K562 (cell line): ENCODE measurements around the gene PPM1L. TPM values are rescaled to one million over a fixed set of nuclear protein-coding genes. Genes with fewer than 3 reads are reported as not detected.

ENCODE experiments used
- ATAC-seq: fragments of 200-7000 bp; cut with Tn5 transposase; 3 replicates; pipeline ENCODE4 v1.9.1; 2020; ENCODE audit warnings: moderate library complexity
- BruUV-seq: library from RNA; stranded (reverse); fragments of 400-500 nt; replicated peaks from 2 replicates; lab custom pipeline; 2021; lab: Mats Ljungman, UMichigan
- CTCF ChIA-PET: fragments of 300-600 bp; formaldehyde crosslinking; extraction: SDS; loops from one replicate; lab custom pipeline; 2021; ENCODE audit warnings: low intra/inter-chr PET ratio; lab: Yijun Ruan, JAX
- POLR2A ChIA-PET: fragments of 300-600, 350-650 bp; sonication (Branson Sonifier 250); formaldehyde crosslinking; extraction: SDS; loops from one replicate; lab custom pipeline; 2021; ENCODE audit warnings: antibody characterized with exemption, inconsistent platforms; lab: Yijun Ruan, JAX
- DNase-seq, 4 experiments: peaks; one replicate each; pipeline versions ENCODE4 v3.0.0 to v3.0.0-alpha.2; 2011 to 2018; ENCODE audit warnings: low spot score in 3 of 4, mixed read lengths in 3 of 4; ENCODE audit errors: extremely low read depth in 1 of 4
- FAIRE-seq: peaks from 2 replicates; lab custom pipeline; 2011; peaks lifted over from hg19 to GRCh38; lab: Jason Lieb, UNC
- H2AFZ ChIP-seq: 2 replicates; pipeline ENCODE4 v1.6.0; 2011; ENCODE audit warnings: low read depth, low read length, control low read depth, inconsistent platforms
- H3K27ac ChIP-seq: fragments of 200-600 bp; 3 replicates; pipeline ENCODE4 v1.8.0; 2011; ENCODE audit warnings: low read depth, mild to moderate bottlenecking, control low read depth, inconsistent platforms, low read length, moderate library complexity, mixed read lengths; ENCODE audit errors: extremely low read depth
- H3K27me3 ChIP-seq, 2 experiments: fragments of 300-600 bp in 1 of 2; 2 replicates in 1 of 2; 3 replicates in 1 of 2; pipeline versions ENCODE4 v1.6.0 to v1.8.0; 2011; ENCODE audit warnings: inconsistent platforms in 2 of 2, low read length in 2 of 2, mild to moderate bottlenecking in 1 of 2, mixed read lengths in 1 of 2, moderate library complexity in 1 of 2; ENCODE audit not compliant: control insufficient read depth in 2 of 2, insufficient read depth in 2 of 2
- H3K36me3 ChIP-seq: fragments of 300-600 bp; 3 replicates; pipeline ENCODE4 v1.8.0; 2011; ENCODE audit warnings: mild to moderate bottlenecking, low read length, inconsistent platforms; ENCODE audit not compliant: control insufficient read depth, insufficient read depth
- H3K4me1 ChIP-seq, 2 experiments: fragments of 200-600 bp in 1 of 2; replicated peaks in 1 of 2; 2 replicates in 1 of 2; 3 replicates in 1 of 2; pipeline versions ENCODE4 v1.5.1 to v1.8.0; 2011; ENCODE audit warnings: inconsistent platforms in 2 of 2, low read length in 2 of 2, mild to moderate bottlenecking in 1 of 2, mixed read lengths in 1 of 2, moderate library complexity in 1 of 2; ENCODE audit not compliant: control insufficient read depth in 2 of 2, insufficient read depth in 2 of 2
- H3K4me2 ChIP-seq: 2 replicates; pipeline ENCODE4 v1.6.1; 2011; ENCODE audit warnings: low read length, control low read depth, inconsistent platforms, mixed read lengths; ENCODE audit not compliant: insufficient read depth
- H3K4me3 ChIP-seq: fragments of 200-600 bp; sonication (generic), shearing (Covaris generic); 2 replicates; pipeline ENCODE4 v1.5.1; 2016; ENCODE audit warnings: control low read depth, inconsistent platforms
- H3K79me2 ChIP-seq: fragments of 200-600 bp; 3 replicates; pipeline ENCODE4 v1.8.0; 2011; ENCODE audit warnings: low read length, inconsistent platforms; ENCODE audit not compliant: control insufficient read depth, insufficient read depth
- H3K9ac ChIP-seq, 2 experiments: 2 replicates each; pipeline versions ENCODE4 v1.6.0 to v1.6.1; 2011; ENCODE audit warnings: low read depth in 2 of 2, low read length in 2 of 2, control low read depth in 1 of 2, inconsistent platforms in 1 of 2, mild to moderate bottlenecking in 1 of 2, mixed read lengths in 1 of 2; ENCODE audit not compliant: insufficient read depth in 1 of 2
- H3K9me1 ChIP-seq: one replicate; pipeline ENCODE4 v1.6.0; 2011; ENCODE audit warnings: inconsistent platforms, mild to moderate bottlenecking, low read length, moderate library complexity; ENCODE audit not compliant: control insufficient read depth, insufficient read depth
- H3K9me3 ChIP-seq: replicated peaks from 2 replicates; pipeline ENCODE4 v1.5.1; 2011; ENCODE audit warnings: low read depth, low read length, inconsistent platforms; ENCODE audit not compliant: control insufficient read depth, insufficient read depth
- H4K20me1 ChIP-seq: replicated peaks from 2 replicates; pipeline ENCODE4 v1.6.1; 2011; ENCODE audit warnings: low read length, inconsistent platforms, mixed read lengths; ENCODE audit not compliant: control insufficient read depth, insufficient read depth
- BRF1 ChIP-seq: IDR thresholded peaks from 3 replicates; pipeline ENCODE4 v1.6.1; 2011; ENCODE audit warnings: borderline replicate concordance, mild to moderate bottlenecking; ENCODE audit not compliant: insufficient read length; ENCODE audit errors: extremely low read depth
- MBD2 ChIP-seq: sonication (generic); IDR thresholded peaks from 2 replicates; pipeline ENCODE4 v1.6.1; 2016; ENCODE audit warnings: low read depth, borderline replicate concordance
- MLLT1 ChIP-seq, 2 experiments: fragments of 450-650 bp; IDR thresholded peaks; 2 replicates each; pipeline ENCODE4 v1.6.1; 2016
- NFXL1 ChIP-seq: fragments of 450-650 bp; formaldehyde crosslinking; IDR thresholded peaks from 2 replicates; pipeline ENCODE4 v1.4.0; 2021; ENCODE audit warnings: mild to moderate bottlenecking
- PTBP1 ChIP-seq: fragments of 200-400 bp; formaldehyde crosslinking; IDR thresholded peaks from 2 replicates; pipeline ENCODE4 v1.6.1; 2017; ENCODE audit warnings: low read depth, low read length
- PURB ChIP-seq: sonication (generic); formaldehyde crosslinking; IDR thresholded peaks from 2 replicates; pipeline ENCODE4 v1.9.0; 2021; ENCODE audit warnings: low read depth, mild to moderate bottlenecking, missing genetic modification reagents
- RAD21 ChIP-seq, 2 experiments: fragments of 250-450 bp in 1 of 2; fragments of 450-650 bp in 1 of 2; sonication (Bioruptor Pico) in 1 of 2; formaldehyde crosslinking in 1 of 2; IDR thresholded peaks in 1 of 2; conservative IDR thresholded peaks in 1 of 2; 2 replicates each; pipeline versions ENCODE4 v1.4.0 to v1.8.0; 2020 to 2022; ENCODE audit warnings: mild to moderate bottlenecking in 2 of 2, moderate library complexity in 1 of 2
- RFX7 ChIP-seq: fragments of 250-450 bp; sonication (Bioruptor Pico); IDR thresholded peaks from 2 replicates; pipeline ENCODE4 v1.5.1; 2021; ENCODE audit warnings: mild to moderate bottlenecking
- SNIP1 ChIP-seq: fragments of 450-650 bp; IDR thresholded peaks from 2 replicates; pipeline ENCODE4 v1.7.1; 2017; ENCODE audit warnings: low read depth, mild to moderate bottlenecking
- ZNF324 ChIP-seq: fragments of 250-450 bp; sonication (Bioruptor Pico); IDR thresholded peaks from 2 replicates; pipeline ENCODE4 v1.4.0; 2020; ENCODE audit warnings: mild to moderate bottlenecking
- WGBS: fragments of 100-300 bp; shearing (Covaris generic); methylation state at CpG from one replicate; pipeline ENCODE4 v1.1.6; 2016; ENCODE audit warnings: low coverage, mixed read lengths; ENCODE audit not compliant: insufficient coverage; ENCODE audit errors: missing lambda C conversion rate; 5-methylcytosine and 5-hydroxymethylcytosine counted together
- in situ Hi-C: fragments of 300-500 bp; cut with MboI; formaldehyde crosslinking; loops from 4 replicates; pipeline ENCODE4 v1.15.0; 2018; ENCODE audit warnings: inconsistent platforms, mixed read lengths
- intact Hi-C: fragments of 100-400 bp; cut with micrococcal nuclease; formaldehyde crosslinking; loops from 2 replicates; pipeline ENCODE4 v1.14.2; 2022
- polyA plus RNA-seq, 8 experiments: library from polyadenylated mRNA; depleted of rRNA in 4 of 8; stranded (reverse) in 5 of 8; unstranded in 3 of 8; fragments of >200 nt; fragmentation: Nextera tagmentation in 2 of 8; fragmentation: Illumina TruSeq in 1 of 8; extraction: Ambion mirVana in 2 of 8; extraction: Trizol in 1 of 8; gene quantifications; 2 replicates each; pipeline versions ENCODE4 v1.2.1 to v1.2.3, GENCODE V29; 2011 to 2014; ENCODE audit warnings: inconsistent platforms in 1 of 8, missing spikeins in 1 of 8
- total RNA-seq, 7 experiments: library from RNA; depleted of rRNA in 6 of 7; stranded (reverse); fragments of >200 nt in 6 of 7; fragmentation: Illumina TruSeq in 2 of 7; extraction: Trizol in 2 of 7; gene quantifications; 2 replicates each; pipeline versions ENCODE4 v1.2.1 to v1.2.3, GENCODE V29; 2011 to 2021; ENCODE audit warnings: low replicate concordance in 1 of 7

Gene PPM1L
- total and polyA plus RNA-seq, 9 of the 15 experiments (the other 6 are each of a cell fraction or from before 2014, with no cell fraction given): 0.01 to 0.41 (median 0.14) TPM

DNA sequence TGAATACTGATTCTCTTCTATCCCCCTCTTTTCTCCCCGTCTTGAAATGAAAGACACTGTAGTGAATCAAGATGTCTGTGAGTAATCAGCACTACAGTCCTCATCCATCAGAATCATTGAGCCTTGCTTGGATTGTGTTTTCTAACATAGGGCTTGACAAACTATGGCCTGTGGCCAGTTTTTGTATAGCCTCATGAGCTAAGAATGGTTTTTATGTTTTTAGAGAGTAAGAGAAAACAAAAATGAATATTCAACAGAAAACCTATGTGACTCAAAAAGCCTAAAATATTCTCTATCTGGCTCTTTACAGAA is 55.2 kb downstream of the PPM1L start:
- H3K4me1 ChIP-seq: no peaks in the 10 kb centered on the region
- H3K4me3 ChIP-seq: no peak overlapping the region
- H3K27me3 ChIP-seq: no peaks in the 10 kb centered on the region
- H3K9me3 ChIP-seq: no peaks in the 10 kb centered on the region
- no peaks in the 10 kb centered on the region for H4K20me1 ChIP-seq
- no TSS peak for BruUV-seq
- WGBS: 0% methylated on average over 1 of the region's 1 CpG
- POLR2A ChIA-PET: no interaction called here
- TF ChIP-seq ZNF324 (CRISPR knock-in tag): no peak
- no peak for TF ChIP-seq MLLT1 (IDR thresholded peaks at IDR 0.05)
- no peak for TF ChIP-seq RAD21 (CRISPR knock-in tag; conservative IDR thresholded peaks at IDR 0.05 in 1 of 2, IDR thresholded peaks at IDR 0.05 in 1 of 2)
- TF ChIP-seq SNIP1: no peak
- no peak overlapping the region for H3K4me2 ChIP-seq
- ATAC-seq (no peak), FAIRE-seq (no peak), DNase-seq (no peak)
- no peaks in the 10 kb centered on the region for H3K9me1 ChIP-seq
- H3K9ac ChIP-seq: no peak overlapping the region
- no peaks in the 10 kb centered on the region for H3K36me3 ChIP-seq
- CTCF ChIA-PET: interaction anchor here (0.6 kb wide), 1 partner anchor 406 kb away, joined by 3 read pairs; no protein-coding TSS in a partner anchor
- intact Hi-C loops (no loop called here), in situ Hi-C loops (no loop called here)
- H3K79me2 ChIP-seq: no peaks in the 10 kb centered on the region
- H3K27ac ChIP-seq: no peak overlapping the region
- no peak overlapping the region for H2AFZ ChIP-seq

DNA sequence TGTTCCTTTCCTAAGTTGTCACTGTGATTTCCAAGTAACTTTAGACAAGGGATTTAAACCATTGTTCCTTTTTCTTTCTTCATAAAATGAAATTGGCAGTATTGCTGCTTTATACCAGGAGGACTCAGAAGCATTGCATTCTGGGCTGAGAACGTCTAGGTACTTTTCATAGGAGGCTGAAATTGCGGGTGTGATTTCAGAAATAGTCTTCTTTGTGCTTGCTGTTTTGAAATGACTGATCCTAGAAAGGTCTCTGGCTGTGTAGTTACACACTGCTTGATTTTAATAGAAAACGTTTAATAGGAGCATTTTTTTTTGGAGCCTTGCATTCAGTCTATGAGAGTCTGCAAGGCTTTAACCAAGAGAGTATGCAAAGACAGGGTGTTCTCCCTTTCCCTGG is 56.3 kb downstream of the PPM1L start:
- no peaks in the 10 kb centered on the region for H3K79me2 ChIP-seq
- ATAC-seq: no peak
- no peaks in the 10 kb centered on the region for H3K27me3 ChIP-seq
- no peak overlapping the region for H3K9ac ChIP-seq
- H3K9me3 ChIP-seq: no peaks in the 10 kb centered on the region
- H3K36me3 ChIP-seq: no peaks in the 10 kb centered on the region
- ChIA-PET POLR2A (no interaction called here), CTCF (no interaction called here)
- no peak overlapping the region for H3K4me3 ChIP-seq
- no peak overlapping the region for H2AFZ ChIP-seq
- no peaks in the 10 kb centered on the region for H3K9me1 ChIP-seq
- no TSS peak for BruUV-seq
- intact Hi-C loops: no loop called here
- no peak for DNase-seq
- no peak overlapping the region for H3K27ac ChIP-seq
- no peaks in the 10 kb centered on the region for H4K20me1 ChIP-seq
- no peak for TF ChIP-seq BRF1
- TF ChIP-seq MBD2: no peak
- no peak for TF ChIP-seq PURB (CRISPR knock-in tag)
- TF ChIP-seq PTBP1: no peak
- TF ChIP-seq NFXL1 (CRISPR knock-in tag): no peak
- no peak for TF ChIP-seq RFX7 (CRISPR knock-in tag)
- in situ Hi-C loops: no loop called here
- H3K4me1 ChIP-seq: no peaks in the 10 kb centered on the region
- WGBS: 0% methylated on average over 3 of the region's 3 CpGs
- H3K4me2 ChIP-seq: no peak overlapping the region
- no peak for FAIRE-seq
